Measurements from ENCODE around the gene STRIT1. TPM values are rescaled to one million over a fixed set of nuclear protein-coding genes. Genes with fewer than 3 reads are reported as not detected.

The STRIT1 gene
- total and polyA plus RNA-seq, 10 of the 15 experiments (the other 5 are each of a cell fraction or from before 2014, with no cell fraction given), result not detected

DNA sequence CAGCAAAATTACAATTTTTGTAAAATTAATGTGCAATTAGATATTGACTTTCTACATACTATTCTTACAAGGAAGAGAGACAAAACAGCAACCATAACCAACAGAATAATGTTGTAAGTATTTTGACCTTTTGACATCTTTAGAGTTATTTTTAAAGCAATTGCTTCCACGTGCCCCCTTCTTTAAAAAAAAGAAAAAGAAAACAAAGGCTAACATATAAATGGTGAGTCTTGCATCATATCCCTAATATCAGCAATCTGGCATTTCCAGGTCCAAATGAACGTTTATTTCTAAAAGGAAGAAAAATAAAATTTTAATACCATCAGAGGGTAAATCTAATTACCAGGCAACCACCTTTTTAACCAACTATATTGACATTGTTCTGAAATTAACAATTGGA lies 19.3 kb upstream of the STRIT1 start:
- Histone ChIP-seq H3K4me3 (no peak overlapping the region), H3K4me2 (ENCODE audit: control insufficient read depth, insufficient read depth) (no peak overlapping the region), H2AFZ (ENCODE audit: control insufficient read depth, low read depth, low read length) (no peak overlapping the region), H3K36me3 (ENCODE audit: control insufficient read depth in 2 of 2, insufficient read depth in 2 of 2, low read length in 1 of 2) (no peaks in the 10 kb centered on the region), H3K9ac (ENCODE audit: control insufficient read depth, insufficient read depth, low read length) (no peak overlapping the region), H4K20me1 (ENCODE audit: control insufficient read depth, insufficient read depth) (no peaks in the 10 kb centered on the region), H3K9me3 (replicated peaks; ENCODE audit: control insufficient read depth, insufficient read depth, low read length) (no peaks in the 10 kb centered on the region), H3K4me1 (ENCODE audit: control insufficient read depth, insufficient read depth, low read length) (no peaks in the 10 kb centered on the region), H3K79me2 (ENCODE audit: control insufficient read depth, insufficient read depth, low read length) (no peaks in the 10 kb centered on the region), H3K27me3 (replicated peaks in 1 of 2; ENCODE audit: control insufficient read depth in 2 of 2, insufficient read depth in 2 of 2, low read length in 1 of 2) (no peaks in the 10 kb centered on the region; a peak in 1 of 4 replicates), H3K27ac (ENCODE audit: control insufficient read depth, insufficient read depth) (no peak overlapping the region)
- BruUV-seq (replicated peaks), result no TSS peak
- 0% methylated on average over 2 of the region's 2 CpGs for WGBS (ENCODE audit: insufficient coverage, insufficient replicate concordance, low lambda C conversion rate, missing lambda C conversion rate)
- CTCF ChIA-PET, result no interaction called here
- in situ Hi-C loops (cut with MboI), result no loop called here
- FAIRE-seq, result no peak
- intact Hi-C loops (cut with micrococcal nuclease; ENCODE audit: unreplicated experiment), result no loop called here
- DNase-seq (ENCODE audit: low read depth, low spot score), result no peak
- SMC1A ChIA-PET (ENCODE audit: uncharacterized antibody, unreplicated experiment), result no interaction called here
- POLR2A ChIA-PET, result no interaction called here
- no peak for ATAC-seq
- TF ChIP-seq, protein P1, sequence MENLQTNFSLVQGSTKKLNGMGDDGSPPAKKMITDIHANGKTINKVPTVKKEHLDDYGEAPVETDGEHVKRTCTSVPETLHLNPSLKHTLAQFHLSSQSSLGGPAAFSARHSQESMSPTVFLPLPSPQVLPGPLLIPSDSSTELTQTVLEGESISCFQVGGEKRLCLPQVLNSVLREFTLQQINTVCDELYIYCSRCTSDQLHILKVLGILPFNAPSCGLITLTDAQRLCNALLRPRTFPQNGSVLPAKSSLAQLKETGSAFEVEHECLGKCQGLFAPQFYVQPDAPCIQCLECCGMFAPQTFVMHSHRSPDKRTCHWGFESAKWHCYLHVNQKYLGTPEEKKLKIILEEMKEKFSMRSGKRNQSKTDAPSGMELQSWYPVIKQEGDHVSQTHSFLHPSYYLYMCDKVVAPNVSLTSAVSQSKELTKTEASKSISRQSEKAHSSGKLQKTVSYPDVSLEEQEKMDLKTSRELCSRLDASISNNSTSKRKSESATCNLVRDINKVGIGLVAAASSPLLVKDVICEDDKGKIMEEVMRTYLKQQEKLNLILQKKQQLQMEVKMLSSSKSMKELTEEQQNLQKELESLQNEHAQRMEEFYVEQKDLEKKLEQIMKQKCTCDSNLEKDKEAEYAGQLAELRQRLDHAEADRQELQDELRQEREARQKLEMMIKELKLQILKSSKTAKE (IDR thresholded peaks at IDR 0.05; ENCODE audit: low read depth, poor library complexity, severe bottlenecking), result no peak
- no peak for TF ChIP-seq EGR1 (IDR thresholded peaks at IDR 0.05; ENCODE audit: borderline replicate concordance in 1 of 2, low read depth in 2 of 2, low read length in 2 of 2)
- RAD21 ChIA-PET (ENCODE audit: unreplicated experiment), result no interaction called here

DNA sequence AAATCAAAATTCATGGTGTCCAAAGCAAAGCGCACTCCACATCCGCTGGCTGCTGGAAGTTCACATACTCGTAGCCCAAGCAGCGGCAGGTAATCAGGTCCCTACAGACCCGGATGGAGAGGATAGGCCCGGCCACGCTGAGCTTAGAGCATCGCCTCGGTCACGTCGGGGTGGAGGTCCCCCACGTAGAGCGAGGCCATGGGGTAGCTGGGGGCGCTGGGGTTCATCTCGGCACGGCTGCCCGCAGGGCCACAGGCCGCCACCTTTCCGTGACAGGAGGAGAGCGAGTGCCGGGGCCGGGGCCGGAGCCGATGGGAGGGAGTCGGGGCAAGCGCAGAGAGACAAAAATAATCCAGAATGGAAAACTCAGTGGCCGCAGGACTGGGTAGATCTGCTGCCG lies 16.1 kb upstream of the STRIT1 start:
- ChIA-PET RAD21 (ENCODE audit: unreplicated experiment) (no interaction called here), POLR2A (no interaction called here), CTCF (no interaction called here), SMC1A (ENCODE audit: uncharacterized antibody, unreplicated experiment) (no interaction called here)
- Histone ChIP-seq H4K20me1 (ENCODE audit: control insufficient read depth, insufficient read depth) (no peaks in the 10 kb centered on the region), H3K4me2 (ENCODE audit: control insufficient read depth, insufficient read depth) (no peak overlapping the region), H3K9me3 (replicated peaks; ENCODE audit: control insufficient read depth, insufficient read depth, low read length) (no peaks in the 10 kb centered on the region), H3K79me2 (ENCODE audit: control insufficient read depth, insufficient read depth, low read length) (no peaks in the 10 kb centered on the region), H3K4me1 (ENCODE audit: control insufficient read depth, insufficient read depth, low read length) (no peaks in the 10 kb centered on the region), H3K27me3 (replicated peaks in 1 of 2; ENCODE audit: control insufficient read depth in 2 of 2, insufficient read depth in 2 of 2, low read length in 1 of 2) (no peaks in the 10 kb centered on the region; a peak in 1 of 4 replicates), H3K4me3 (no peak overlapping the region), H3K27ac (ENCODE audit: control insufficient read depth, insufficient read depth) (no peak overlapping the region), H3K9ac (ENCODE audit: control insufficient read depth, insufficient read depth, low read length) (no peak overlapping the region), H3K36me3 (ENCODE audit: control insufficient read depth in 2 of 2, insufficient read depth in 2 of 2, low read length in 1 of 2) (no peaks in the 10 kb centered on the region), H2AFZ (ENCODE audit: control insufficient read depth, low read depth, low read length) (no peak overlapping the region)
- FAIRE-seq (no peak), DNase-seq (ENCODE audit: low read depth, low spot score) (no peak), ATAC-seq (no peak)
- BruUV-seq (replicated peaks), result no TSS peak
- intact Hi-C loops (cut with micrococcal nuclease; ENCODE audit: unreplicated experiment), result no loop called here
- WGBS (ENCODE audit: insufficient coverage, insufficient replicate concordance, low lambda C conversion rate, missing lambda C conversion rate), result 75% methylated on average over 20 of the region's 28 CpGs
- in situ Hi-C loops (cut with MboI), result no loop called here
- TF ChIP-seq CBX5 (IDR thresholded peaks at IDR 0.05; ENCODE audit: low read depth), result no peak
- no peak for TF ChIP-seq RELA (IDR thresholded peaks at IDR 0.05; ENCODE audit: borderline replicate concordance, partially characterized antibody)
- no peak for TF ChIP-seq SMAD1 (IDR thresholded peaks at IDR 0.05; ENCODE audit: low read depth, partially characterized antibody)
- no peak for TF ChIP-seq ESRRA (IDR thresholded peaks at IDR 0.05; ENCODE audit: low read length)
- TF ChIP-seq, protein P2, sequence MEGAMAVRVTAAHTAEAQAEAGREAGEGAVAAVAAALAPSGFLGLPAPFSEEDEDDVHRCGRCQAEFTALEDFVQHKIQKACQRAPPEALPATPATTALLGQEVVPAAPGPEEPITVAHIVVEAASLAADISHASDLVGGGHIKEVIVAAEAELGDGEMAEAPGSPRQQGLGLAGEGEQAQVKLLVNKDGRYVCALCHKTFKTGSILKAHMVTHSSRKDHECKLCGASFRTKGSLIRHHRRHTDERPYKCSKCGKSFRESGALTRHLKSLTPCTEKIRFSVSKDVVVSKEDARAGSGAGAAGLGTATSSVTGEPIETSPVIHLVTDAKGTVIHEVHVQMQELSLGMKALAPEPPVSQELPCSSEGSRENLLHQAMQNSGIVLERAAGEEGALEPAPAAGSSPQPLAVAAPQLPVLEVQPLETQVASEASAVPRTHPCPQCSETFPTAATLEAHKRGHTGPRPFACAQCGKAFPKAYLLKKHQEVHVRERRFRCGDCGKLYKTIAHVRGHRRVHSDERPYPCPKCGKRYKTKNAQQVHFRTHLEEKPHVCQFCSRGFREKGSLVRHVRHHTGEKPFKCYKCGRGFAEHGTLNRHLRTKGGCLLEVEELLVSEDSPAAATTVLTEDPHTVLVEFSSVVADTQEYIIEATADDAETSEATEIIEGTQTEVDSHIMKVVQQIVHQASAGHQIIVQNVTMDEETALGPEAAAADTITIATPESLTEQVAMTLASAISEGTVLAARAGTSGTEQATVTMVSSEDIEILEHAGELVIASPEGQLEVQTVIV (IDR thresholded peaks at IDR 0.05; ENCODE audit: borderline replicate concordance, partially characterized antibody), result no peak
- no peak for TF ChIP-seq BMI1 (IDR thresholded peaks at IDR 0.05; ENCODE audit: borderline replicate concordance)
- no peak for TF ChIP-seq EZH2 (IDR thresholded peaks at IDR 0.05; ENCODE audit: borderline replicate concordance, control insufficient read depth, low read depth, low read length)
- no peak for TF ChIP-seq SUPT20H (IDR thresholded peaks at IDR 0.05; ENCODE audit: borderline replicate concordance, control insufficient read depth, low read depth, low read length)
- TF ChIP-seq ETV6 (conservative IDR thresholded peaks at IDR 0.05 in 1 of 2, IDR thresholded peaks at IDR 0.05 in 1 of 2; ENCODE audit: borderline replicate concordance in 1 of 2, low read depth in 1 of 2), result no peak
- TF ChIP-seq ZNF384 (IDR thresholded peaks at IDR 0.05; ENCODE audit: borderline replicate concordance, low read depth, low read length), result no peak
- TF ChIP-seq TCF3 (IDR thresholded peaks at IDR 0.05; ENCODE audit: borderline replicate concordance, insufficient read depth, low read depth, low read length), result no peak
